GM18511 (cell line): ENCODE measurements around the gene TMEM116.
A peak's percentile ranks its signal among the peaks of the same experiment; 100 is the strongest.
"Not testable (repeated sequence)": the region's sequence is repeated elsewhere in the genome, so short reads cannot be mapped to it uniquely, and the experiment has no call there.

Source experiments
- ATAC-seq: cut with Tn5 transposase; IDR thresholded peaks from one replicate; pipeline ENCODE4 v1.9.1; 2021; ENCODE audit warnings: mild to moderate bottlenecking, moderate library complexity; ENCODE audit not compliant: unreplicated experiment

Gene TMEM116

DNA sequence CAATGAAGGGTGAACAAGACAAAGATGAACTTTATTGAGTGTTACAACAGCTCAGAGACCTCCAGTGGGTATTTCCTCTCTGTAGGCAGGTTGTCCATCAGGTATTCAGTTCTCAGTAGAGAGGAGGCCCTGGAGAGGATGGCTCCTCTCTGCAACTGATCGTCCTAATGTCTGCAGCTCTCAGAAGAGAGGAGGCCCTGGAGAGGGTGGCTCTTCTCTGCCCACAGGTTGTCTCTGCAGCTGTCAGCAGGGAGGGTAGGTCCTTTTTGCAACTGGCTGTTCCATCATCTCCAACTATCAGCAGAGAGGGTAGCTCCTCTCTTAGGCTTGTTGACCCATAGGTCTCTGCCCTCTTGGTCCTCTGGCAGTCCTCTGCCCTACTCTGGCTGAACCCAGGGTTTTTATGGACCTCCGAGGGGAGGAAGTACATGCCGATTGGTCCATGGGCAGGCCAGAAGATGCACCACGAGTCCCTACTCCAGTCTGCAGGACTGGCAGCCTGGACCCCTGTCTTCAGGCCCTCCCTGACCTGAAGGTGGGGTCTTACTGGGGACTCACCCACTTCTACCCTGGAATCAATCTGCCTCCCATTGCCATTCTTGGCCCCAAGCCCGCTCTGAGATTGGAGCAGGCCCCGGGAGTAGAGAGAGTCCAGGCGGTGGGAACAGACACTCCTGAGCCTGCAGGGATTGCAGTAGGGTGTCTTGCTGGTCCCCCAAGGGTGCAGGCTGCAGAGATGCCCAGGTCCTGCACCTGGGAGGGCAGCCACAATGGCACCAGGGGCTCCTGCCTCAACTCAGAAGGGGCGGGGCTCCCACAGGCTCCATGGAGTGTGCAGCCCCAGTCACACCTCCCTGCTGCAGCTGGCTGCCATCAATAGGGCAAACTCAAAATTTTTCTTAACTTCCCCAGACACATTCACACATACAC, 2.3 kb downstream of the TMEM116 start:
- no peak for ATAC-seq

GRCh38 chr12:112009596-112009995, 3.4 kb downstream of the TMEM116 start:
- not testable (repeated sequence) for ATAC-seq

- no peak for ATAC-seq
Measured at GRCh38 chr12:112008918-112009317, 4.0 kb downstream of the TMEM116 start.

GRCh38 chr12:112007945-112008344, 5.0 kb downstream of the TMEM116 start:
- no peak for ATAC-seq

DNA sequence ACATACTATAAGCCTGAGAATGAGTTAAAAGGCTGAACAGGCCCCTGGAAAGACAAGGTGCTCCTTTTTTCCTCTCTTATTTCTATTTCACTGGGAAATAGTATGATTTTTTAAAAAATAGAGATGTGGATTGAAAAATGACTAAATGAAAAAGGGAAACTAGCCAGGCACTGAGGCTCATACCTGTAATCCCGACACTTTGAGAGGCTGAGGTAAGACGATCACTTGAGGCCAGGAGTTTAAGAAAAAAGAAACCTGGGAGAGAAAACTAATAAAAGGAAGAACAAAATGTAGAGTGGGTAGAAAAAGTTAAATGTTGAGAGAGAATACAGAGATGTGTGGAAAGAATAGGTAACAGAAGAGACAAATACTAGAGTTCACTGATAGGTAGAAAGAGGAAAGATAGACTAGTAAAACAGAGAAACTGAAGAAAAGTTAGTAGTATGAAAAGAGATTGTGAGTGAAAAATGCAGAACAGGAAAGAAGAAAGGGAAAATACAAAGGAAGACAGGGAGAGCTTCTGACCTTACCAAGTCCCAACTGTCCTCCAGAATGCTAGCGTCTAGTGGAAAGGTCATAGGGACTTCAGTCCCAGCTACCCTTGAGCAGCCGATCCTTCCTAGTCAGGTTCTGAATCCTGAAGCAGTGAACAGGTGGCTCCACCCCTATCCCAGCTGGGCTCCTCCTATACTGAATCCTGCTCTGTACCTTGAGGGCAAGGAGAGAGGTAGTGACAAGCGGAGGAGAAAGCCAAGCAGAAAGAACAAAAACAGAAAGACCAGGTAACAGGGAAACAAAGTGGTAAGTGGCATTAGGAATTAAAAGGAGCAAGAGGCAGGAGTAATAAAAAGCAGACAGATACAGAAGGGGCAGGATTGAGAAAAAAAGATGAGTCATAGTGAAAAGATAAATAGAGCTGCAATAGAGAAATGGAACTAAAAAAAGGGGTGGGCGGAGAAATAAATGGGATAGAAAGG, 7.3 kb downstream of the TMEM116 start:
- ATAC-seq: no peak

DNA sequence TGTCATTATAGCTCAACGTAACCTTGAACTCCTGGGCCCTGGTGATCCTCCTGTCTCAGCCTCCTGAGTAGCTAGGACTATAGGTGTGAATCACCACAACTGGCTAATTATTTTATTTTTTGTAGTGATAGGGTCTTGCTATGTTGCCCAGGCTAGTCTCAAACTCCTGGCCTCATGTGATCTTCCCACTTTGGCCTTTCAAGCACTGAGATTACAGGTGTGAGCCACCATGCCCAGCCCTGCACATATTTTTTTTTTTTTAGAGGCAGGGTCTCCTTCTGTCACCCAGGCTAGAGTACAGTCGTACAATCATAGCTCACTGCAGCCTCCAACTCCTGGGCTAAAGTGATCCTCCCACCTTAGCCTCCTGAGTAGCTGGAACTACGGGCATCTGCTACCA, 8.9 kb downstream of the TMEM116 start:
- no peak for ATAC-seq

DNA sequence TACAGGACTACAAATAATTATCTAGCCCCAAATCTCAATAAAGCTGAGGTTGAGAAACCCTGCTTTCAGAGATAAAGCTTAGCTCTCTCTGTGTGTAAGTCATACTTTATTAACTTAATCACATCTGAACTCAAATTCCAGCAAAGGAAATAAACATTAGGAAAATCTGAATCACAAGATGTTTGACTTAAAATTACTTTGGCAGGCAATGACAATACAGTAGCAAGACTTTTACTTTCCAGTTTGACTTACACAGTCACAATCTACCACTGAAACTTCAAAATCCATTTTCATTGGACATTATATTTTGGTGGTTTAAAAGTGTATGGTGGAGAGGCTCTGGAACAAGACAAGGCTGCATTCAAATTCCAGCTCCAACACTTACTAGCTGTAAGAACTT, 11.4 kb downstream of the TMEM116 start:
- ATAC-seq: no peak

DNA sequence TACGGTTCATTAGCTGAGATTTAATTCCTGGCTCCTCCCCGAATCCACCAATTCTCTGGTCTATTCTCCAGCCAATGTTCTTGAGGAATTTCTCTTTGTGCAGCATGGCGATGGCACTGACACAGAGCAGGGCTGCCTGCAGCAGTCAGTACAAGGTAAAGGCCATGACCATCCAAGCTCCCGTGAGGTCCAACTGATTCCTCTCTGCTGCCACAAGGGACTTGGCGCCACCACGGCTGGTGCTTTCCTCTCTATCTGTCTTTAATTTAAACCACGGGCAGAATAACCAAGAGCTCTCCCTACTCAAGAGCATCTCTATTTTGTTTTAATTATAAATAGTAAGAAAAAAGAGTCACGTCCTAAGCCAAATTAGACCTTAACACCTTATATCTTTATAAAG, 12.1 kb downstream of the TMEM116 start:
- no peak for ATAC-seq

DNA sequence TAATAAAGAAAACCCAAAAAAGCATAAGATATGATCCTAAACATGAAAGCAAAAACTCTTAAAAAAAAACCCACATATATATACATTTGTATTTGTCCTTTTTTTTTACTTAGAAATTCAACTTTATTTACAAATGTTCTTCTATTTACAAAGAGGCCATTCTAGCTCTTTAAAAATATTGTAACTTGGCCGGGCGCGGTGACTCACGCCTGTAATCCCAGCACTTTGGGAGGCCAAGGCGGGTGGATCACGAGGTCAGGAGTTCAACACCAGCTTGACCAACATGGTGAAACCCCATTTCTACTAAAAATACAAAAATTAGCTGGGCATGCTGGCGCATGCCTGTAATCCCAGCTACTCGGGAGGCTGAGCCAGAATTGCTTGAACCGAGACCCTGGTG, 13.8 kb downstream of the TMEM116 start:
- ATAC-seq: not testable (repeated sequence)

DNA sequence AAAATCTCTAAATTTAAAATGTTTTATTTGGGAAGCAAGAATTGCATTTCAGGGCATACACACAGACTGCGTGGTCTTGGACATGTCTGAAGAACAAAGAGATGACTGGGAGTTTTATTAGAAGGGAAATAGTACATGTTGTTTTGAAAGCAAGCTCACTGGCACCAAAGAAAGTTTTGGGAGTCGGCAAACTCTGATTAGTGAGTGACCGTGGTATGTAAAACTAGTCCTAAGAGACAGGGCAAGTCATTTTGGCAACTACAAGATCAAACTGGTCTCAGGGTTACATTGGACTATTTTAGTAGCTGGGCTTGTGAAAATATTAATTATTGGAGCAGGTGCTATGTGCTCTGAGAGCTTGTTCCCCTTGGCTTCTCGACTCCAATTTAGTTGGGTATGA, 14.9 kb downstream of the TMEM116 start:
- ATAC-seq: no peak

GRCh38 chr12:111997300-111997699, 15.7 kb downstream of the TMEM116 start:
- ATAC-seq: no peak

DNA sequence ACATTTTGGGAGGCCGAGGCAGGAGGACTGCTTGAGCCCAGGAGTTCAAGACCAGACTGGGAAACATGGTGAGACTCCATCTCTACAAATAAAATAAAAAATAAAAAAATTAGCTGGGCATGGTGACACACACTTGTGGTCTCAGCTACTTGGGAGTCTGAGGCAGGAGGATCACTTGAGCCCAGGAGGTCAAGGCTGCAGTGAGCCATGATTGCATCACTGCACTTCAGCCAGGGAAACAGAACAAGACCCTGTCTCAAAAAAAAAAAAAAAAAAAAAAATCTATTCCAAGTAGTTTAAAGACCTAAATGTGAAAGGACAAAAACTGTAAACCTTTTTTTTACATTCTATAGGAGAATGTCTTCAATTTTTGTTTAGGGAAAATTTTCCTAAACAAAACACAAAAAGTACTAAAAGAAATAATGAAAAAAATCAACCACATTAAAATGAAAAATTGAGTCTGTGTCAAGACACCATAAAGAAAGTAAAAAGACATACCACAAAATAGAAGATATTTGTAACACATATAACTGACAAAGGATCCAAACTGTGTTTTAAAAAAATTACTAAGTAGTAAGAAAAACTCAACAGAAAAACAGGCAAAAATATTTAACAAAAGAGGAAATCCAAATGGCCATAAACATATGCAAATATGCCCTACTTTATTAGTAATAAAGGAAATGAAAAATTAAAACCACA, 17.0 kb downstream of the TMEM116 start:
- no peak for ATAC-seq

DNA sequence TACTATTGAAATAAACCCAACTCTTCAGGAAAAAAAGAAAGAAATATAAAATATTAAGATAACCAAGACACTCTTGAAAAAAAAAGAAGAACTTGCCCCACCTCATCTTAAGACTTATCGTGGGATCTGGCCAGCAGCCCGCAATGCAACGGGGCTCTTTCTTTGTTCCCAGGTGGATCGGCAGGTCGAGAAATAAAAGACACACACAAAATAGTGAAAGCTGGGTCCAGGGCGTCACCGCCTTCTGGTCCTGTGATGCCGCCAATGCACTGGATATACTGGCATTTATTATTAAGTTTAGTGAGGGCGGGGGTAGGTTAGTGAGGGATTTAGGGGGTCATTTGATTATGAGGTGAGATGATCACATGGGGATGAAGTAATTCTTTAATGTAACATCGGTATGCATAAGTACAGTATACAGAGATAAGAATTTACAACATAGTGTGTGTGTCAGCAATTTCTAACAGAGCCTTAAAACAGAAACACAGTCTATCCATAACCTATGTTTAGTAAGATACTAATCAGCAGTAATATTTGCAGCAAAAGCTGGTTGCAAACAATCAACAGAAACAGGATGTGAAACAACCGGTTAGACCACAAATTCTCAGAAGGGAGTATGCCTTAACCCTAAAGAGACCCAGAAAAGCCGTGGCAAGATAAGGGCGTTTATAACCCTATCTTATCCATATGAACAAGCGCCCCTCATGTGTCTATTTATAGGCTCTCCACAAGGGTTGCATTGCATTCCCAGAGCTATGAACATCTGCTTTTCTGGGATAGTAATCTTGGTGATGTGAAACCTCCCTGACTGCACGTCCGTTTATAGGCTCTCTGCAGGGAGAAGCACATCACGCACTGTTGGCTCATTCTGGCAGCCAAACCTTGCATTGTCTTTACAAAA, 18.5 kb downstream of the TMEM116 start:
- peak; percentile 10 for ATAC-seq

GRCh38 chr12:111993292-111994150, 19.4 kb downstream of the TMEM116 start:
- peak; percentile 73 for ATAC-seq

GRCh38 chr12:111992464-111992863, 20.5 kb downstream of the TMEM116 start:
- no peak for ATAC-seq

- no peak for ATAC-seq
Measured at GRCh38 chr12:111991946-111992345, 21.0 kb downstream of the TMEM116 start.

DNA sequence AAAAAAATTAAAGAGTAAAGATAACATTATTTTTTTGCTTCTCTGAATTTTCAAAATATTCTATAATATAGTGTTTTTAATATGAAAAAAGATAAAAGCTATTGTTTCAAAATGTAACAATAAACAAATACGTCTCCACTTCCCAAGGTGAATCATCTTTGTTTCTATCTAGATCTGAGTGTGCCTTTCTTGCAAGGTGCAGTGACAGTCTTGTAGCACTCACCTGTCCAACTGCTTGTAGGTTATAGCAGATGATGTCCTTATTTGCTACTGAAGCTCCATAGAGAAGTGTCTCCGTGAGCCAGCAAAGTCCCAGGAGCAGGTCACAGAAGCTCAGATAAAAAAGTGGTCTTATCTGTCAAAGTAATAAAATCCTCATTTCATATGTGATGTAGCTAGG, 21.4 kb downstream of the TMEM116 start:
- ATAC-seq: no peak

DNA sequence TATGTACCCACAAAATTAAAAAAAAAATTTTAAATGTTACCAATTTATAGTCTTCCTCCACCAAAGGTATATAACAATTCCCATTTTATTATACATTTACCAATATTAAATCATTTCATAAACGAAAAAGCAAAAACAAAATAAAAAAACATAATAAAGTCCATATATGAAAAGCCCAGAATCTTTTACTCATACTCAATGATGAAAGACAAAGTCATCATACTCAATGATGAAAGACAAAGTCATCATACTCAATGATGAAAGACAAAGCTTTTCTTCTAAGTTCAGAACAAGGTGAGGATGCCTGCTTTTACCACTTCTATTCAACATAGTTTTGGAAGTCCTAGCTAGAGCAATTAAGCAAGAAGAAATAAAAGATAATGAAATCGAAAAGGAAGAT, 28.1 kb downstream of the TMEM116 start:
- ATAC-seq: no peak

GRCh38 chr12:111981987-111982386, 31.0 kb downstream of the TMEM116 start:
- ATAC-seq: no peak
